Urothelium cell line (cell line): Measurements from ENCODE around the gene ILDR1.
"Not testable (repeated sequence)": the region's sequence is repeated elsewhere in the genome, so short reads cannot be mapped to it uniquely, and the experiment has no call there.

Source experiments
- DNase-seq: peaks from one replicate; pipeline ENCODE4 v3.0.0; 2011; ENCODE audit warnings: low spot score, mixed read lengths
- FAIRE-seq: peaks from 2 replicates; lab custom pipeline; 2011; peaks lifted over from hg19 to GRCh38; lab: Jason Lieb, UNC

Gene ILDR1

GRCh38 chr3:122021811-122022401 is at the start of gene ILDR1:
Gene ILDR1, minus strand, starts transcription at chr3:122022247. Its CDS starts 170 bp downstream, at chr3:122022077.
- DNase-seq (no peak), FAIRE-seq (no peak)

- no peak for FAIRE-seq
Measured at GRCh38 chr3:122067588-122068240, 45.7 kb upstream of the ILDR1 start.

GRCh38 chr3:122067214-122067550 is 45.1 kb upstream of the ILDR1 start:
- DNase-seq: no peak
- FAIRE-seq: no peak

More at GRCh38 chr3:122067588-122068240, 45.7 kb upstream of the ILDR1 start:
- DNase-seq: no peak

- FAIRE-seq: peak; percentile 32
- no peak for DNase-seq
Measured at GRCh38 chr3:122066331-122067213, 44.5 kb upstream of the ILDR1 start.

- no peak for FAIRE-seq
- no peak for DNase-seq
Measured at GRCh38 chr3:122064326-122064725, 42.3 kb upstream of the ILDR1 start.

- no peak for DNase-seq
- no peak for FAIRE-seq
Measured at GRCh38 chr3:122063908-122064307, 41.9 kb upstream of the ILDR1 start.

GRCh38 chr3:122060040-122060698 is 38.1 kb upstream of the ILDR1 start:
- no peak for FAIRE-seq
- no peak for DNase-seq

- no peak for FAIRE-seq
Measured at GRCh38 chr3:122058294-122058693, 36.2 kb upstream of the ILDR1 start.

GRCh38 chr3:122057671-122058070 is 35.6 kb upstream of the ILDR1 start:
- DNase-seq: no peak
- FAIRE-seq: no peak

More at GRCh38 chr3:122058294-122058693, 36.2 kb upstream of the ILDR1 start:
- no peak for DNase-seq

- DNase-seq: no peak
- FAIRE-seq: no peak
Measured at GRCh38 chr3:122055215-122055614, 33.2 kb upstream of the ILDR1 start, which contains the start of gene CD86. Gene CD86, plus strand, starts transcription at chr3:122055362. Its CDS starts 128 bp downstream, at chr3:122055490.

- FAIRE-seq (no peak), DNase-seq (no peak)
Measured at GRCh38 chr3:122052968-122053367, 30.9 kb upstream of the ILDR1 start.

GRCh38 chr3:122047773-122048172 is 25.7 kb upstream of the ILDR1 start:
- not testable (repeated sequence) for FAIRE-seq

GRCh38 chr3:122047296-122047695 is 25.2 kb upstream of the ILDR1 start:
- FAIRE-seq, DNase-seq: not testable (repeated sequence)

More at GRCh38 chr3:122047773-122048172, 25.7 kb upstream of the ILDR1 start:
- DNase-seq: not testable (repeated sequence)

GRCh38 chr3:122033023-122033422 is 11.0 kb upstream of the ILDR1 start:
- FAIRE-seq (no peak), DNase-seq (no peak)

GRCh38 chr3:122032531-122032930 is 10.5 kb upstream of the ILDR1 start:
- DNase-seq: no peak
- FAIRE-seq: no peak

- FAIRE-seq: no peak
- DNase-seq: no peak
Measured at GRCh38 chr3:122031123-122031468, 9.0 kb upstream of the ILDR1 start.

GRCh38 chr3:122030381-122031122 is 8.5 kb upstream of the ILDR1 start:
- FAIRE-seq: no peak
- no peak for DNase-seq

GRCh38 chr3:122025296-122025695 is 3.2 kb upstream of the ILDR1 start:
- no peak for DNase-seq
- peak; percentile 44 for FAIRE-seq

GRCh38 chr3:122024800-122025199 is 2.8 kb upstream of the ILDR1 start:
- FAIRE-seq: no peak
- no peak for DNase-seq

GRCh38 chr3:122023335-122023910 is 1.4 kb upstream of the ILDR1 start:
- DNase-seq (no peak), FAIRE-seq (no peak)
